DND-41 (cell line): Measurements from ENCODE around the gene ARMC3.

Experiments used
- CTCF ChIP-seq: IDR thresholded peaks from 2 replicates; pipeline ENCODE4 v1.5.1; 2012; ENCODE audit warnings: borderline replicate concordance, low read length, moderate library complexity, mild to moderate bottlenecking; ENCODE audit not compliant: poor library complexity, severe bottlenecking; ENCODE audit errors: extremely low read depth
- EZH2 ChIP-seq: IDR thresholded peaks from 3 replicates; pipeline ENCODE4 v1.6.1; 2012; ENCODE audit warnings: borderline replicate concordance, low read depth, mild to moderate bottlenecking, moderate library complexity, low read length, inconsistent platforms; ENCODE audit not compliant: severe bottlenecking

GRCh38 chr10:22977751-22978150 is 49.9 kb downstream of the ARMC3 start:
- TF ChIP-seq CTCF (no peak), EZH2 (no peak)
